Stromal cell of bone marrow (primary cell): Measurements from ENCODE around the gene RUNX2.
A peak's percentile ranks its signal among the peaks of the same experiment; 100 is the strongest.
"Not testable (repeated sequence)": the region's sequence is repeated elsewhere in the genome, so short reads cannot be mapped to it uniquely, and the experiment has no call there.

Experiments used
- DNase-seq: peaks from one replicate; pipeline ENCODE4 v3.0.0-alpha.2; 2012; ENCODE audit warnings: low read depth

The RUNX2 gene

GRCh38 chr6:45647341-45648261 lies 319.5 kb downstream of the RUNX2 start:
- DNase-seq = no peak

- DNase-seq = no peak
These were observed 320.1 kb downstream of the RUNX2 start for GRCh38 chr6:45648262-45648620.

GRCh38 chr6:45650524-45651135 lies 322.5 kb downstream of the RUNX2 start:
- DNase-seq = peak; percentile 67

GRCh38 chr6:45651301-45651700 lies 323.2 kb downstream of the RUNX2 start:
- DNase-seq = no peak

- DNase-seq = no peak
These were observed 324.3 kb downstream of the RUNX2 start for GRCh38 chr6:45652416-45652815.

- DNase-seq = no peak
These were observed 325.2 kb downstream of the RUNX2 start for GRCh38 chr6:45653117-45653883.

- DNase-seq = no peak
These were observed 326.5 kb downstream of the RUNX2 start for GRCh38 chr6:45654673-45655072.

GRCh38 chr6:45655745-45656476 lies 327.8 kb downstream of the RUNX2 start:
- DNase-seq = peak; percentile 98

- no peak for DNase-seq
These were observed 329.1 kb downstream of the RUNX2 start for GRCh38 chr6:45657226-45657625.

- DNase-seq = no peak
These were observed 330.3 kb downstream of the RUNX2 start for GRCh38 chr6:45658400-45658799.

- DNase-seq = no peak
These were observed 330.8 kb downstream of the RUNX2 start for GRCh38 chr6:45658958-45659357.

GRCh38 chr6:45661661-45662060 lies 333.5 kb downstream of the RUNX2 start:
- DNase-seq = no peak

GRCh38 chr6:45663251-45664221 lies 335.4 kb downstream of the RUNX2 start:
- DNase-seq = no peak

GRCh38 chr6:45664707-45665106 lies 336.6 kb downstream of the RUNX2 start:
- DNase-seq = no peak

GRCh38 chr6:45665859-45666258 lies 337.7 kb downstream of the RUNX2 start:
- DNase-seq = no peak

- no peak for DNase-seq
These were observed 338.7 kb downstream of the RUNX2 start for GRCh38 chr6:45666846-45667245.

GRCh38 chr6:45667300-45667699 lies 339.2 kb downstream of the RUNX2 start:
- no peak for DNase-seq

- no peak for DNase-seq
These were observed 339.6 kb downstream of the RUNX2 start for GRCh38 chr6:45667766-45668165.

GRCh38 chr6:45668705-45669104 lies 340.6 kb downstream of the RUNX2 start:
- no peak for DNase-seq

- DNase-seq = not testable (repeated sequence)
These were observed 345.0 kb downstream of the RUNX2 start for GRCh38 chr6:45673167-45673566.

- not testable (repeated sequence) for DNase-seq
These were observed 347.0 kb downstream of the RUNX2 start for GRCh38 chr6:45675166-45675565.
